Breast epithelium (tissue), 4 donors: ENCODE data around the gene MPDZ. TPM values are rescaled to one million over a fixed set of nuclear protein-coding genes. Genes with fewer than 3 reads are reported as not detected.

Source experiments
- DNase-seq, 2 donors: peaks; one replicate each; pipeline ENCODE4 v3.0.0-alpha.2; 2019; ENCODE audit warnings: low spot score in 2 of 2
- H3K27ac ChIP-seq, 2 donors: fragments of 200-600 bp; sonication (generic) in 1 of 2; one replicate each; pipeline ENCODE4 v1.5.1; 2016 to 2019; ENCODE audit warnings: mild to moderate bottlenecking in 1 of 2
- H3K27me3 ChIP-seq, 2 donors: fragments of 200-600 bp; sonication (generic) in 1 of 2; one replicate each; pipeline versions ENCODE4 v1.5.1 to v1.6.0; 2017 to 2019; ENCODE audit warnings: control low read depth in 1 of 2, mild to moderate bottlenecking in 1 of 2
- H3K36me3 ChIP-seq: fragments of 200-600 bp; one replicate; pipeline ENCODE4 v1.5.1; 2019
- H3K4me1 ChIP-seq, 2 donors: fragments of 200-600 bp; sonication (generic); one replicate each; pipeline ENCODE4 v1.5.1; 2016 to 2019; ENCODE audit warnings: control low read depth in 1 of 2
- H3K4me3 ChIP-seq, 3 donors: fragments of 200-600 bp; sonication (generic); 1 replicate in 2 of 3; 2 replicates in 1 of 3; pipeline ENCODE4 v1.5.1; 2016 to 2019; ENCODE audit warnings: mild to moderate bottlenecking in 3 of 3, moderate library complexity in 2 of 3
- H3K9me3 ChIP-seq, 2 donors: fragments of 200-600 bp; sonication (generic) in 1 of 2; one replicate each; pipeline ENCODE4 v1.5.1; 2016 to 2019; ENCODE audit warnings: control low read depth in 1 of 2
- CTCF ChIP-seq, 3 donors: fragments of 450-650 bp; IDR thresholded peaks; one replicate each; pipeline ENCODE4 v1.5.1; 2016 to 2017; ENCODE audit warnings: antibody characterized with exemption in 3 of 3, mild to moderate bottlenecking in 3 of 3, moderate library complexity in 3 of 3
- POLR2A ChIP-seq: fragments of 450-650 bp; IDR thresholded peaks from one replicate; pipeline ENCODE4 v1.6.1; 2016; ENCODE audit warnings: antibody characterized with exemption, mild to moderate bottlenecking, moderate library complexity
- POLR2AphosphoS5 ChIP-seq, 3 donors: sonication (generic); formaldehyde crosslinking; IDR thresholded peaks; one replicate each; pipeline ENCODE4 v1.6.1; 2017; ENCODE audit warnings: antibody characterized with exemption in 3 of 3
- intact Hi-C: fragments of 100-400 bp; cut with DNase I; formaldehyde crosslinking; loops from one replicate; pipeline ENCODE4 v1.15.1; 2023; ENCODE audit warnings: low total_unique reads
- total RNA-seq, 3 donors: library from RNA; depleted of rRNA; stranded (reverse); fragments of >200 nt; gene quantifications; one replicate each; pipeline ENCODE4 v1.1.0, GENCODE V29; 2016

Gene MPDZ
- total RNA-seq, 3 donors from 2014 or later: 44.2 to 63.1 (median 61.0) TPM

GRCh38 chr9:13266167-13266566, 13.3 kb downstream of the MPDZ start:
- TF ChIP-seq POLR2AphosphoS5 (IDR thresholded peaks at IDR 0.05): no peak
- Histone ChIP-seq H3K9me3 (no peaks in the 10 kb centered on the region), H3K27ac (peak overlapping the region in 1 of 2 donors; percentile 70), H3K4me3 (no peak overlapping the region), H3K27me3 (no peaks in the 10 kb centered on the region), H3K36me3 (no peaks in the 10 kb centered on the region), H3K4me1 (peaks cover 0 to 6% of the 10 kb centered on the region in 2 donors)
- no peak for DNase-seq
- intact Hi-C loops: no loop called here

GRCh38 chr9:13264788-13265187, 14.7 kb downstream of the MPDZ start:
- Histone ChIP-seq H3K4me3 (no peak overlapping the region), H3K9me3 (no peaks in the 10 kb centered on the region), H3K27me3 (no peaks in the 10 kb centered on the region), H3K36me3 (no peaks in the 10 kb centered on the region), H3K27ac (peak overlapping the region; percentile 70 to 76), H3K4me1 (peaks cover 0 to 6% of the 10 kb centered on the region in 2 donors)
- peak in 1 of 2 donors; percentile 77 for DNase-seq
- TF ChIP-seq POLR2A (no peak), CTCF (IDR thresholded peaks at IDR 0.05) (no peak), POLR2AphosphoS5 (IDR thresholded peaks at IDR 0.05) (no peak)
- intact Hi-C loops: no loop called here

GRCh38 chr9:13263511-13263910, 16.0 kb downstream of the MPDZ start:
- Histone ChIP-seq H3K27ac (no peak overlapping the region), H3K36me3 (no peaks in the 10 kb centered on the region), H3K4me1 (peaks cover 0 to 6% of the 10 kb centered on the region in 2 donors), H3K27me3 (no peaks in the 10 kb centered on the region), H3K4me3 (no peak overlapping the region), H3K9me3 (no peaks in the 10 kb centered on the region)
- intact Hi-C loops: no loop called here
- no peak for DNase-seq
- TF ChIP-seq CTCF (IDR thresholded peaks at IDR 0.05): no peak

GRCh38 chr9:13252852-13253251, 26.6 kb downstream of the MPDZ start:
- Histone ChIP-seq H3K27ac (no peak overlapping the region), H3K9me3 (peaks cover 0 to 9% of the 10 kb centered on the region in 2 donors), H3K4me3 (no peak overlapping the region), H3K27me3 (no peaks in the 10 kb centered on the region), H3K36me3 (no peaks in the 10 kb centered on the region), H3K4me1 (no peaks in the 10 kb centered on the region)
- intact Hi-C loops: no loop called here
- no peak for DNase-seq
- TF ChIP-seq POLR2A: no peak
- no peak for TF ChIP-seq CTCF (IDR thresholded peaks at IDR 0.05)
- no peak for TF ChIP-seq POLR2AphosphoS5 (IDR thresholded peaks at IDR 0.05)

GRCh38 chr9:13244181-13244580, 35.3 kb downstream of the MPDZ start:
- TF ChIP-seq POLR2A: no peak
- TF ChIP-seq POLR2AphosphoS5 (IDR thresholded peaks at IDR 0.05): no peak
- no peak for TF ChIP-seq CTCF (IDR thresholded peaks at IDR 0.05)
- H3K27me3 ChIP-seq: no peaks in the 10 kb centered on the region
- intact Hi-C loops: no loop called here
- H3K36me3 ChIP-seq: peaks cover 8% of the 10 kb centered on the region
- H3K9me3 ChIP-seq: no peaks in the 10 kb centered on the region
- no peak overlapping the region for H3K27ac ChIP-seq
- DNase-seq: no peak
- H3K4me1 ChIP-seq: no peaks in the 10 kb centered on the region
- no peak overlapping the region for H3K4me3 ChIP-seq

- H3K4me3 ChIP-seq: no peak overlapping the region
- no peaks in the 10 kb centered on the region for H3K27me3 ChIP-seq
- TF ChIP-seq POLR2AphosphoS5 (IDR thresholded peaks at IDR 0.05) (no peak), CTCF (IDR thresholded peaks at IDR 0.05) (no peak), POLR2A (no peak)
- no peak overlapping the region for H3K27ac ChIP-seq
- H3K36me3 ChIP-seq: peaks cover 8% of the 10 kb centered on the region
- no peak for DNase-seq
- no peaks in the 10 kb centered on the region for H3K9me3 ChIP-seq
- no peaks in the 10 kb centered on the region for H3K4me1 ChIP-seq
- intact Hi-C loops: no loop called here
Measured at GRCh38 chr9:13241283-13241682, 38.2 kb downstream of the MPDZ start.
